Measurements from ENCODE around the gene BTBD18.

DNA sequence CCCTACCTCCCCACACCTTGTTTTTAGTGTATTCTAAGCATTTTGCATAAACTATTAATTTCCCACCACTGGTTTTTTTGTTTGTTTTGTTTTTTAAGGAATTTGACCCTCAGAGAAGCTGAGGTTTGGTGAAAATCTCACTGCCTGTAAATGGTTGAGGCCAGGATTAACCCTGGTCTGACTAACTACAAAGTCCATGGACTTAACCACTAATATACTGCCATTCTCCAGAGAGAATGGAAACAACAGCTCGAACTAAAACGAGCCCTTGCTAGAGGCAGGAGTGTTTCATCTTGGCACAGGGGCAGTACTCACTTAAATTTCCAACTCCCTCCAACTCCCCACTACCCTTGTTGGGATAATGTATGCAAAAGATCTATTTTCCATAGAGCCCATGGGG is 12.9 kb upstream of the BTBD18 start:
- TF ChIP-seq CTCF (IDR thresholded peaks at IDR 0.05) = no peak
- TF ChIP-seq, protein P1, sequence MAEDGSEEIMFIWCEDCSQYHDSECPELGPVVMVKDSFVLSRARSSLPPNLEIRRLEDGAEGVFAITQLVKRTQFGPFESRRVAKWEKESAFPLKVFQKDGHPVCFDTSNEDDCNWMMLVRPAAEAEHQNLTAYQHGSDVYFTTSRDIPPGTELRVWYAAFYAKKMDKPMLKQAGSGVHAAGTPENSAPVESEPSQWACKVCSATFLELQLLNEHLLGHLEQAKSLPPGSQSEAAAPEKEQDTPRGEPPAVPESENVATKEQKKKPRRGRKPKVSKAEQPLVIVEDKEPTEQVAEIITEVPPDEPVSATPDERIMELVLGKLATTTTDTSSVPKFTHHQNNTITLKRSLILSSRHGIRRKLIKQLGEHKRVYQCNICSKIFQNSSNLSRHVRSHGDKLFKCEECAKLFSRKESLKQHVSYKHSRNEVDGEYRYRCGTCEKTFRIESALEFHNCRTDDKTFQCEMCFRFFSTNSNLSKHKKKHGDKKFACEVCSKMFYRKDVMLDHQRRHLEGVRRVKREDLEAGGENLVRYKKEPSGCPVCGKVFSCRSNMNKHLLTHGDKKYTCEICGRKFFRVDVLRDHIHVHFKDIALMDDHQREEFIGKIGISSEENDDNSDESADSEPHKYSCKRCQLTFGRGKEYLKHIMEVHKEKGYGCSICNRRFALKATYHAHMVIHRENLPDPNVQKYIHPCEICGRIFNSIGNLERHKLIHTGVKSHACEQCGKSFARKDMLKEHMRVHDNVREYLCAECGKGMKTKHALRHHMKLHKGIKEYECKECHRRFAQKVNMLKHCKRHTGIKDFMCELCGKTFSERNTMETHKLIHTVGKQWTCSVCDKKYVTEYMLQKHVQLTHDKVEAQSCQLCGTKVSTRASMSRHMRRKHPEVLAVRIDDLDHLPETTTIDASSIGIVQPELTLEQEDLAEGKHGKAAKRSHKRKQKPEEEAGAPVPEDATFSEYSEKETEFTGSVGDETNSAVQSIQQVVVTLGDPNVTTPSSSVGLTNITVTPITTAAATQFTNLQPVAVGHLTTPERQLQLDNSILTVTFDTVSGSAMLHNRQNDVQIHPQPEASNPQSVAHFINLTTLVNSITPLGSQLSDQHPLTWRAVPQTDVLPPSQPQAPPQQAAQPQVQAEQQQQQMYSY (CRISPR knock-in tag; IDR thresholded peaks at IDR 0.05) = no peak
- no peak for TF ChIP-seq ETV6 (CRISPR knock-in tag; IDR thresholded peaks at IDR 0.05)
- no peak for TF ChIP-seq NFYB (CRISPR knock-in tag; conservative IDR thresholded peaks at IDR 0.05; ENCODE audit: low read depth)
- TF ChIP-seq, protein P2, sequence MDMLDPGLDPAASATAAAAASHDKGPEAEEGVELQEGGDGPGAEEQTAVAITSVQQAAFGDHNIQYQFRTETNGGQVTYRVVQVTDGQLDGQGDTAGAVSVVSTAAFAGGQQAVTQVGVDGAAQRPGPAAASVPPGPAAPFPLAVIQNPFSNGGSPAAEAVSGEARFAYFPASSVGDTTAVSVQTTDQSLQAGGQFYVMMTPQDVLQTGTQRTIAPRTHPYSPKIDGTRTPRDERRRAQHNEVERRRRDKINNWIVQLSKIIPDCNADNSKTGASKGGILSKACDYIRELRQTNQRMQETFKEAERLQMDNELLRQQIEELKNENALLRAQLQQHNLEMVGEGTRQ (CRISPR knock-in tag; IDR thresholded peaks at IDR 0.05) = no peak
- TF ChIP-seq ZNF317 (CRISPR knock-in tag; IDR thresholded peaks at IDR 0.05; ENCODE audit: borderline replicate concordance, low read depth) = no peak
- no peak for TF ChIP-seq JAZF1 (CRISPR knock-in tag; IDR thresholded peaks at IDR 0.05)
- TF ChIP-seq NR2C2 (CRISPR knock-in tag; IDR thresholded peaks at IDR 0.05) = no peak
- TF ChIP-seq TCF7 (CRISPR knock-in tag; IDR thresholded peaks at IDR 0.05; ENCODE audit: low read depth) = no peak
- TF ChIP-seq TEAD4 (CRISPR knock-in tag; IDR thresholded peaks at IDR 0.05) = no peak
- TF ChIP-seq NR1H2 (CRISPR knock-in tag; IDR thresholded peaks at IDR 0.05) = no peak
- TF ChIP-seq ATF1 (CRISPR knock-in tag; IDR thresholded peaks at IDR 0.05) = no peak
- TF ChIP-seq IRF2 (CRISPR knock-in tag; IDR thresholded peaks at IDR 0.05; ENCODE audit: borderline replicate concordance, low read depth) = no peak
